Measurements from ENCODE around the gene TOP1.

The TOP1 gene

DNA sequence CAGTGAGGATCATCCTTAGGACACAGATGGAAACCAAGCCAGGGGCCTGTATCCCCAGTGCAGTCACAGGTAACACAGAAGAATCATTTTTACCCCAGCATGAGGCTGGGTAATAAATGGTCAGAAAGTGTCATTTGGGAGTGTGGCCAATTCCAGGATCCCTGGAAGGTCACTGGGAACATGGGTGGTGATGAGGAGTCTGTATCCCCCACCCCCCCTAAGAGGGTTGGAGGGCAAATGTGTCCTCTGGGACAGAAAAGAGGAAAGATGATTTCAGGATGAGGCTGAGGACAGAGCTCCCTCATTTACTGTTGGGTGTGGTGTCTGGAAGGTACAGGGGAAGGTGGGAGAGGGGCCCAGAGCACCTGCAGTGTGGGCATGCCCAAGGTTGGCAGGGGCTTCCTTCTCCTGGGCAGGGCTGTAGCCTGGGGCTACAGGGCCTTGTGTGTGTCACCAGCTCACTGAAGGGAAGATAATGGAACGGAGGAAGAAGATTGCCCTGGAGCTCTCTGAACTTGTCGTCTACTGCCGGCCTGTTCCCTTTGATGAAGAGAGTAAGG is 143.2 kb downstream of the TOP1 start:
- no peak for DNase-seq

DNA sequence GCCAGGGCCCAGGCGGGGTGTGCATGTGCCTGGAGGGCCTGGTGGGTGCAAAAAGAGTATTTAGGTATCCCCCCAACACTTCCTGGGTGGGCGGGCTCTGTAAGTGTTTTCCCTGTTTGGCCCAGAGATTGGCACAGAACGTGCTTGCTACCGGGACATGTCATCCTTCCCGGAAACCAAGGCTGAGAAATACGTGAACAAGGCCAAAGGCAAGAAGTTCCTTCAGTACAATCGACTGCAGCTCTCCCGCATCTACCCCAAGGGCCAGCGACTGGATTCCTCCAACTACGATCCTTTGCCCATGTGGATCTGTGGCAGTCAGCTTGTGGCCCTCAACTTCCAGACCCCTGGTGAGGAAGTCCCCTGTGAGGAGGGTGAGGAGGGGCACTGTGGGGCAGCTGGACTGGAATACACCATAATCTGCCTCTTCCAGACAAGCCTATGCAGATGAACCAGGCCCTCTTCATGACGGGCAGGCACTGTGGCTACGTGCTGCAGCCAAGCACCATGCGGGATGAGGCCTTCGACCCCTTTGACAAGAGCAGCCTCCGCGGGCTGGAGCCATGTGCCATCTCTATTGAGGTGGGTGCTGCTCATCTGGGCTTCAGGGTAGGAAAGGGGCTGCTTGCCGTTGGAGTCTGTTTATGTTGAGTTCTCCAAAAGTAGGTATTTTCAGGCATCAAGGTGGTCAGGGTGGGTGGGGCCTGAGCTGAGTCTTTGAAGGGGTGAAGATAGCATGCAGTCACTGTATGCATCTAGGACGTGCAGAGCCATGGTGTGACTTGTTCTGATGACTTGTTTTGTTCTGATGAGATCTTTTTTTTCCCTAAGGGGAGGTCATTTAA is 143.9 kb downstream of the TOP1 start:
- no peak for DNase-seq

DNA sequence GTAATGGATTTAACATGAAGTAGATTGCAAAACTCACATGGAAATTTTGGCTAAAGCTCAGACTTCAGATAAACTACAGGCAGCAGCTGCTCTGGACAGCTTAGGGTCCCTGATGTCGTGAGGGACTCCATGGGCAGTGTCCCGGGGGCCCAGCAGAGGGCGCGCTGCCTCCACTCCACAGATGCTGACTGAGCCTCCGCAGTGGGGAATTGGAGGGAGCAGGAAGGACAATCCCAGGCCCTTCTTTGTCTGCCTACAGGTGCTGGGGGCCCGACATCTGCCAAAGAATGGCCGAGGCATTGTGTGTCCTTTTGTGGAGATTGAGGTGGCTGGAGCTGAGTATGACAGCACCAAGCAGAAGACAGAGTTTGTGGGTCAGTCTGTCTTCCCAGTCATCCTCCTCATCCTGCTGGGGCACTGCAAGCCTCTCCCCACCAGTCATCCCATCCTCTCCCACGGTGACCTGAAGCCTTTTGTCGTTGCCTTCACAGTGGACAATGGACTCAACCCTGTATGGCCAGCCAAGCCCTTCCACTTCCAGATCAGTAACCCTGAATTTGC is 144.6 kb downstream of the TOP1 start:
- DNase-seq = peak; percentile 24

DNA sequence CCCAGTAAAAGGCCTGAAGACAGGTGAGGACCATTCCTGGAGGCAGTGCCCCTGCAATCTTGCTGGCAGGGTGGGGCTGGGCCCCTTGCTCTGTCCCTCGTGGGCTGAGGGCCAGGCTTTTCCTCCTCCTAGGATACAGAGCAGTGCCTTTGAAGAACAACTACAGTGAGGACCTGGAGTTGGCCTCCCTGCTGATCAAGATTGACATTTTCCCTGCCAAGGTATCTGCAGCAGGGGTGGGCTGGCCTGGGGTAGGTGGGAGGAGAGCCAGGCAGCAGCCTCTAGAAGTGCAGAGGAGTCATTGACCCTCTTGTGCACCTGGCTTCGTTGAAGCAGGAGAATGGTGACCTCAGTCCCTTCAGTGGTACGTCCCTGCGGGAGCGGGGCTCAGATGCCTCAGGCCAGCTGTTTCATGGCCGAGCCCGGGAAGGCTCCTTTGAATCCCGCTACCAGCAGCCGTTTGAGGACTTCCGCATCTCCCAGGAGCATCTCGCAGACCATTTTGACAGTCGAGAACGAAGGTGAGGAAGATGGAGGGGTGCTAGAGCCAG is 145.2 kb downstream of the TOP1 start:
- no peak for DNase-seq

Data from NCI-H2029 (cell line).